Measurements from ENCODE around the gene TMEM45A.
"Not testable (repeated sequence)": the region's sequence is repeated elsewhere in the genome, so short reads cannot be mapped to it uniquely, and the experiment has no call there.

Gene TMEM45A

DNA sequence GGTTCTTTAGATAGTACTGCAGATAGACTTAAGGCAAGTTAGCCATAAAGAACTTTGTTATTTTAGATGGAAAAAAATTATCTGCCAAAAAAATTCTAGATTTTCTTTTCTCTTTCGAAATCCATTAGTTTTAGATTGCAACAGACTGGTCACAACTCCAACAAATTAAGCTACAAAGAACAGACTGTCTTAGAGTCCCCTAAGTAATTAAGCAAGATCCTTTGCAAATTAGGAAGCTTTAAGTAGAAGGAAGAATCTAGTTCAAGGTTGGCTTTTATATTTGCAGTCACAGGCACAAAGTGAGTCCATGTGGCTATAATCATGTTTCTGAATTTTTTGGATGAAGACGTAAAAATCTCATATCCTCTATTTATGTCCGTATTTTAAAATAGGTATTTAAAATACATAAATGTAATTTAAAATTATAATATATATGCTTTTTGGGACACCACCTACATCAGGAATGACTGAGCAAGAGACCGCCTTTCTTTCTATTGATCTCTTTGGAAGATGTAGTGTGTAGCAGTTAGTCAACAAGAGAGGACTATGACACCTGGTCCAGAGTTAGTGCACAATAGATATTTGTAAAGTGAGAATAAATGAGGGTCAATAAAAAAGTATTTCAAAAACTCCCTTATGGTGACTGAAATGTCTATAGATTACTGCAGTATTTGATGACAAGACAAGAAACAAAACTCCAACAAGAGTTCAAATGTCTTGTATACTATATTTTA, 34.4 kb downstream of the TMEM45A start:
- H3K36me3 Mint-ChIP-seq (ENCODE audit: insufficient read depth): no peaks in the 10 kb centered on the region
- no peaks in the 10 kb centered on the region for H3K9me3 Mint-ChIP-seq
- no peak overlapping the region for H3K4me3 Mint-ChIP-seq
- no peaks in the 10 kb centered on the region for H3K4me1 Mint-ChIP-seq (ENCODE audit: low read depth in 2 of 2)
- DNase-seq: no peak
- H3K27ac Mint-ChIP-seq: no peak overlapping the region
- no peak for ATAC-seq (replicated peaks)
- H3K27me3 Mint-ChIP-seq: peaks cover 17 to 27% of the 10 kb centered on the region in 2 donors

DNA sequence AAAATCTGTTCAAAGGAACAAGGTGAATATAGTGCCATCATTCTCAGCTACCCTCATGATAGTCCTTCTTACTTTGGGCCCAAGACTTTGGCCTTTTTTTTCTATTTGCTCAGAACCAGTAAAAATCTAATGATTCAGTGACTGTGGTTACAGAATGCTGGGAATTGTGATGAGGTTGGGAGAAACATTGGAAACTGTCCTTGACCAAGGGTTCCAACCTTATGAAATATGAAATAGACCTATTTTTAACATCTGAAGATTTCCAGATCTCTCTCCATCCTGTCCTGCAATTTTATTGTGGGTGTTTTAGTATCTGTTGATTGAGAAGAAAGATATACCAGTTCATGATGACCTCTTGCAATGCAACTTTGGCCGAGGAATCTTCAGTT, 34.9 kb downstream of the TMEM45A start:
- H3K36me3 Mint-ChIP-seq (ENCODE audit: insufficient read depth): no peaks in the 10 kb centered on the region
- peaks cover 17 to 27% of the 10 kb centered on the region in 2 donors for H3K27me3 Mint-ChIP-seq
- DNase-seq (no peak), ATAC-seq (replicated peaks) (no peak)
- H3K27ac Mint-ChIP-seq: no peak overlapping the region
- no peaks in the 10 kb centered on the region for H3K4me1 Mint-ChIP-seq (ENCODE audit: low read depth in 2 of 2)
- H3K4me3 Mint-ChIP-seq: no peak overlapping the region
- no peaks in the 10 kb centered on the region for H3K9me3 Mint-ChIP-seq

DNA sequence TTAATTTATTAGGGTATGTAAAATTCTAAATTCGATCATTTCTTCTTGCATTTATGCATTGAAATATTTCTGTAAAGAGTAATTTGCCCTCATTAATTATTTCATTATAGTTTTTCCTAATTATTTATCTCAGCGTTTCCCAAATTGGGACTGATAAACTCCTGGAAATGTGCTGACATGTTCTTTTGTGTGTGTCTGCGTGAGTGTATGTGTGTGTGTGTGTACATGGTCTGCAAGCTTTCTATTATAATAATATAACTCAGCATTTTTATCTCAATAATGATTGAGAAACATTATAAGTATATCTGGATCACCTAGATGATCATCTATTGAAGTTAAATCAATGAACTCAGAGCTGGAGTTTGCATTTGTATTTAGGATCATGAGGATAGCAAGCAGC, 38.7 kb downstream of the TMEM45A start:
- H3K4me3 Mint-ChIP-seq: no peak overlapping the region
- H3K36me3 Mint-ChIP-seq (ENCODE audit: insufficient read depth): no peaks in the 10 kb centered on the region
- ATAC-seq (replicated peaks) (no peak), DNase-seq (no peak)
- no peaks in the 10 kb centered on the region for H3K9me3 Mint-ChIP-seq
- no peak overlapping the region for H3K27ac Mint-ChIP-seq
- H3K4me1 Mint-ChIP-seq (ENCODE audit: low read depth in 2 of 2): no peaks in the 10 kb centered on the region
- H3K27me3 Mint-ChIP-seq: peaks cover 9 to 10% of the 10 kb centered on the region in 2 donors

DNA sequence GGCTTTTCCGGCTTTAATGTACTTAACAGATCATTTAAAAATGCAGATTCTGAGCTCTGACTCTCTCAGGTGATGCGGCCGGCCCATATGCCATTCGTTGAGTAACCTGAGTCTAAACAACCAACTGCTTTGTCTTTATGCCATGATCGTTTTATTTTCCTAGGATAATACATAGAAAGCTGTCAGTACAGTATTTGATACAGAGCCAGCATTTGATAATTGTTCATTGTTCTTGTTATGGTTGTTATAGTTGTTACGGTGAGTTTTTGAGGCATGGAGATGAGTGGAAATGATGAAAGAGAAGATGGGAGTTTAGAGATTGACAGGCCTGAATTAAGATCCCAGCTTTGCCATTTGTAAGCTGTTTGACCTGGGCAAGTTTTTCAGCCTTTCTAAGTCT, 40.0 kb downstream of the TMEM45A start:
- DNase-seq: no peak
- Mint-ChIP-seq H3K4me1 (ENCODE audit: low read depth in 2 of 2) (no peaks in the 10 kb centered on the region), H3K4me3 (no peak overlapping the region), H3K27me3 (peaks cover 4 to 11% of the 10 kb centered on the region in 2 donors), H3K36me3 (ENCODE audit: insufficient read depth) (no peaks in the 10 kb centered on the region), H3K27ac (no peak overlapping the region), H3K9me3 (no peaks in the 10 kb centered on the region)
- no peak for ATAC-seq (replicated peaks)

DNA sequence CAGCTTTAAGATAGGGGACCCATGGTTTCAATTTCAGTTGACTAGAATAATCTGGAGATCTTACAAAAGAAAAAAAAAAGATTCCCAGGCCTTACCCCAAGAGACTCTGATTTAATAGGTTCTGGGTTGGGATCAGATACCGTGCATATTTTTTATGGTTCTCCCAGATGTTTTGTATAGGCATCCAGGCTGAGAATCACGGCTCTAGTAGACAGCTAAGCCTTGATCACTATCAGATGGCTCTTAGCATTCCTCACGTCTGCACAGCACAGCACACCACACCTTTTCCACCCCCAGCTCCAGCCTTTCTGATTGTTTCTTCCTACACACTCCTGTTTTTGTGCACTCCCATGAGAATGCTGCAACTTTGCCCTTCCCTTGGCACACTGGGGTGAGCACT, 40.8 kb downstream of the TMEM45A start:
- Mint-ChIP-seq H3K36me3 (ENCODE audit: insufficient read depth) (no peaks in the 10 kb centered on the region), H3K9me3 (no peaks in the 10 kb centered on the region), H3K4me1 (ENCODE audit: low read depth in 2 of 2) (no peaks in the 10 kb centered on the region), H3K4me3 (no peak overlapping the region), H3K27ac (no peak overlapping the region), H3K27me3 (peaks cover 4 to 12% of the 10 kb centered on the region in 2 donors)
- DNase-seq (no peak), ATAC-seq (replicated peaks) (no peak)

DNA sequence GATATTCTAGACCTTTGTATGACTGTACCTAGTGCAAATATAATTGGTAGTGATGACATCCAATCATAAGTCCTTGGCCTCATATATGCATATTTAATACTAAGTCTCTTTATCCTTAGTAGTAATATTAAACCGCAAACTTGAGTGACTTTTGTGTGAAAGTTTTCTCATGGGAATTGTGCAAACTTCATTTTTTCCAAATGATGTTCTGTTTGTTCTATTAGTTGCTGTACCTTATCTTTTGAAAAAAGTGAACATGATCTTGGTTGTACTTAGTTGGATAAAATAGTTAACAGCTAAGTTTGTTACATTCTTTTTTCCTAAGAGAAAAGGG, 43.2 kb downstream of the TMEM45A start:
- Mint-ChIP-seq H3K9me3 (no peaks in the 10 kb centered on the region), H3K27ac (no peak overlapping the region), H3K36me3 (ENCODE audit: insufficient read depth) (no peaks in the 10 kb centered on the region), H3K27me3 (peaks cover 4 to 10% of the 10 kb centered on the region in 2 donors), H3K4me3 (no peak overlapping the region), H3K4me1 (ENCODE audit: low read depth in 2 of 2) (no peaks in the 10 kb centered on the region)
- ATAC-seq (replicated peaks): no peak
- no peak for DNase-seq

DNA sequence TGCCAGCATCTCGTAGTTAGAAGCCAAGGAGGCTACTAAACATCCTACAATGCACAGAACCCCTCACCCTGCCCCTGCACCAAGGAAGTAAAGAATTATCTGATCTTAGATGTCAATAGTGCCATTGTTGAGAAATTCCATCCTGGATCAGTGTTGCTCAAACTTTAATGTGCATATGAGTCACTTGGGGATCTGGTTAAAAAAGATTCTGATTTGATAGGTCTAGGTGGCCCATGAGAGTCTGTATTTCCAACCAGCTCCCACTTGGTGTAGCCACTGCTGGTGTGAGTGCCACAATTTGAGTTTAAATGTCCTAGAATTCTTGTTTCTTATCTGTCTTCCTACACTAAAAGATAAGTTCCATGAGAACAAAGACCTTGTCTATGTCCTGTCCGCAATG, 43.7 kb downstream of the TMEM45A start:
- no peak overlapping the region for H3K4me3 Mint-ChIP-seq
- no peaks in the 10 kb centered on the region for H3K4me1 Mint-ChIP-seq (ENCODE audit: low read depth in 2 of 2)
- no peaks in the 10 kb centered on the region for H3K36me3 Mint-ChIP-seq (ENCODE audit: insufficient read depth)
- H3K27ac Mint-ChIP-seq: no peak overlapping the region
- H3K9me3 Mint-ChIP-seq: no peaks in the 10 kb centered on the region
- DNase-seq (no peak), ATAC-seq (replicated peaks) (no peak)
- H3K27me3 Mint-ChIP-seq: peaks cover 4 to 10% of the 10 kb centered on the region in 2 donors

DNA sequence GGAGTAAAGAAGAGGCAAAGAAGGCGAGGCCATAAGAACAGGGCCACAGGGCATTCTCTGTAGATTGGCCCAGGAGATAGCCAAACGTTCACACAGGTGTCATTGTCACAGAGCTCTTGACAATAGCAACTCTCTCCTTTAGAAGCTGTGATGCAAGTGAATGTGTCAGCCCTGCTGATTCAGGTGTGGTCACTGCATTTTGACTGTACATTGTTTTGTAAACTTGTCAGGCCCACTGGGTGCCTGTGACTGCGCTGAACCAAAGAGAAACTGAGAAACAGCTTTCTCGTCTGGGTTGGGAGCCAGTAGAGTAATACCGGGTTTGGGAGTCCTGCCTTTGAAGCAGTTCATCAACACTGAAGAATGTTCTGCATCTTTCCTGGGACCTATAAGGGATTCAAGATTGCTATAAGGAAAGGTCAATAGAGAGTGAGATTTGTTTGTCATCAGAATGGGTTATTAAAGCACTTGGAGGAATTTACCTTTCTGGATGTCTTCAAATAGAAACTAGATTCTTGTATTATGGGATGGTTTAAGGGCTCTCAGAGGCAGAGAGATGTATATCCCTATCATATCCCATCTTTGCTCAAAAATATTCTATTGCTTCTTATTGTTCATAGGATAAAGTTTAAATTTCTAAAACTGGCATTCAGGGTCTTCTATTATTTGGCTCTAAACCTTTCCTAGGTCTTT, 45.4 kb downstream of the TMEM45A start:
- Mint-ChIP-seq H3K4me1 (ENCODE audit: low read depth in 2 of 2) (no peaks in the 10 kb centered on the region), H3K27me3 (peaks cover 0 to 19% of the 10 kb centered on the region in 2 donors), H3K9me3 (no peaks in the 10 kb centered on the region), H3K36me3 (ENCODE audit: insufficient read depth) (no peaks in the 10 kb centered on the region), H3K27ac (no peak overlapping the region), H3K4me3 (no peak overlapping the region)
- DNase-seq: no peak
- no peak for ATAC-seq (replicated peaks)

DNA sequence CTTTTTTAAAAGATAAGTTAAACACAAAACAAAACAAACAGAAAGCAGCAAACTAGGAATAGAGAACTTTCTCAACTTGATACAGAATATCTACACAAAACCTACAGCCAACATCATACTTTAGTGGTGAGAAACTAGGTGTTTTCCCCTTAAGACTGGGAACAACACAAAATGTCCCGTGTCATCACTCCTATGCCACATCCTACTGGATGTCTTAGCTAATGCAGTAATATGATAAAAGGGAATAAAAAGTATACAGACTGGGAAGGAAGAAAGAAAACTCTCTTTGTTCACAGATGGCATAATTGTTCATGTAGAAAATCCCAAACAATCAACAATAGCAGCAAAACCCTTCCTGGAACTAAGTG, 45.9 kb downstream of the TMEM45A start:
- H3K27ac Mint-ChIP-seq: no peak overlapping the region
- H3K4me3 Mint-ChIP-seq: no peak overlapping the region
- no peak for ATAC-seq (replicated peaks)
- no peaks in the 10 kb centered on the region for H3K36me3 Mint-ChIP-seq (ENCODE audit: insufficient read depth)
- no peak for DNase-seq
- H3K27me3 Mint-ChIP-seq: peaks cover 0 to 19% of the 10 kb centered on the region in 2 donors
- H3K9me3 Mint-ChIP-seq: no peaks in the 10 kb centered on the region
- H3K4me1 Mint-ChIP-seq (ENCODE audit: low read depth in 2 of 2): no peaks in the 10 kb centered on the region

DNA sequence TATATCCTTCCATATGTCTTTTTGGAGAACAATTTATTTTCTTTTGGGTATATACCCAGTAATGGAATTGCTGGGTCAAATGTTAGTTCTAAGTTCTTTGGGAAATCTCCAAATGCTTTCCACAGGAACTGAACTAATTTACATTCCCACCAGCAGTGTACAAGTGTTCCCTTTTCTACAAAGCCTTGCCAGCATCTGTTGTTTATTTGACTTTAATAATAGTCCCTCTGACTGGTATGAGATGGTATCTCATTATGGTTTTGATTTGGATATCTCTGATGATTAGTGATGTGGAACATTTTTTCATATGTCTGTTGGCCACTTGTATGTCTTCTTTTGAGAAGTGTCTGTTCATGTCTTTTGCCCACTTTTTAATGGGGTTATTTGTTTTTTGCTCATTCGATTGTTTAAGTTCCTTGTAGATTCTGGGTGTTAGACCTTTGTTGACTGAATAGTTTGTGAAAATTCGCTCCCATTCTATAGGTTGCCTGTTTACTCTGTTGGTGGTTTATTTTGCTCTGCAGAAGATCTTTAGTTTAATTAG, 48.4 kb downstream of the TMEM45A start:
- Mint-ChIP-seq H3K4me1 (ENCODE audit: low read depth in 2 of 2) (no peaks in the 10 kb centered on the region), H3K27ac (no peak overlapping the region), H3K4me3 (no peak overlapping the region), H3K9me3 (no peaks in the 10 kb centered on the region), H3K36me3 (ENCODE audit: insufficient read depth) (no peaks in the 10 kb centered on the region), H3K27me3 (peaks cover 9 to 28% of the 10 kb centered on the region in 2 donors)
- no peak for DNase-seq
- ATAC-seq (replicated peaks): no peak

DNA sequence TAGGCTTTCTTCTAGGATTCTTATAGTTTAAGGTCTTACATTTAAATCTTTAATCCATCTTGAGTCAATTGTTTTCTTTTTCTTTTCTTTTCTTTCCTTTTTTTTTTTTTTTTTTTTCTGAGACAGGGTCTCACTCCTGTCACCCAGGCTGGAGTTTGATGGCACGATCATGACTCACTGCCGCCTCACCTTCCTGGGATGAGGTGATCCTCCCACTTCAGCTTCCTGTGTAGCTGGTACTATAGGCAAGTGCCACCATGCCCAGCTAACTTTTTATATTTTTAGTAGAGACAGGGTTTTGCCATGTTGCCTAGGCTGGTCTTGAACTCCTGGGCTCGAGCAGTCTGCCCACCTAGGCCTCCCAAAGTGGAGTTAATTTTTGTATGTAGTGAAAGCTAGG, 49.0 kb downstream of the TMEM45A start:
- H3K27ac Mint-ChIP-seq; H3K9me3 Mint-ChIP-seq; ATAC-seq (replicated peaks); H3K4me3 Mint-ChIP-seq; DNase-seq; H3K4me1 Mint-ChIP-seq (ENCODE audit: low read depth in 2 of 2); H3K36me3 Mint-ChIP-seq (ENCODE audit: insufficient read depth): not testable (repeated sequence)
- H3K27me3 Mint-ChIP-seq: peaks cover 15 to 34% of the 10 kb centered on the region in 2 donors

DNA sequence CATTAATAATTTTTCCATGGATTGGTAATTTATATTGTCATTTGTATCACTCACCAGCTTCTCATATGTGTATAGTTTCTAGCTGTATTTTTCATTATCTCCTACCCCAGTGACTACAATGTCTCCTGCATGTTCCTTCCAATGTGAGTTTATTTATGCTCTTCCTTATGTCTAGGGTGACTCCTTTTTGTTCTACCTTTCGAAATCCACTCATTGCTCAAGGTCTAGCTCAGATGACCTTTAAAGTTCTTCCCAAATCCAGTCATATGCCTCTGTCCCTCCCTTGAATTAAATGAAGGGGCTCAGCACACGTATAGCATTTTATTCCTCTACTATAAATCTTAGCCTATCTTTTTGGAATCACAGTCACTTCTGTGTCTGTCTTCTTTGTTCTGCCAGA, 53.0 kb downstream of the TMEM45A start:
- no peak overlapping the region for H3K27ac Mint-ChIP-seq
- ATAC-seq (replicated peaks) (no peak), DNase-seq (no peak)
- no peaks in the 10 kb centered on the region for H3K9me3 Mint-ChIP-seq
- H3K27me3 Mint-ChIP-seq: peaks cover 30 to 43% of the 10 kb centered on the region in 2 donors
- H3K4me1 Mint-ChIP-seq (ENCODE audit: low read depth in 2 of 2): no peaks in the 10 kb centered on the region
- no peak overlapping the region for H3K4me3 Mint-ChIP-seq
- no peaks in the 10 kb centered on the region for H3K36me3 Mint-ChIP-seq (ENCODE audit: insufficient read depth)

DNA sequence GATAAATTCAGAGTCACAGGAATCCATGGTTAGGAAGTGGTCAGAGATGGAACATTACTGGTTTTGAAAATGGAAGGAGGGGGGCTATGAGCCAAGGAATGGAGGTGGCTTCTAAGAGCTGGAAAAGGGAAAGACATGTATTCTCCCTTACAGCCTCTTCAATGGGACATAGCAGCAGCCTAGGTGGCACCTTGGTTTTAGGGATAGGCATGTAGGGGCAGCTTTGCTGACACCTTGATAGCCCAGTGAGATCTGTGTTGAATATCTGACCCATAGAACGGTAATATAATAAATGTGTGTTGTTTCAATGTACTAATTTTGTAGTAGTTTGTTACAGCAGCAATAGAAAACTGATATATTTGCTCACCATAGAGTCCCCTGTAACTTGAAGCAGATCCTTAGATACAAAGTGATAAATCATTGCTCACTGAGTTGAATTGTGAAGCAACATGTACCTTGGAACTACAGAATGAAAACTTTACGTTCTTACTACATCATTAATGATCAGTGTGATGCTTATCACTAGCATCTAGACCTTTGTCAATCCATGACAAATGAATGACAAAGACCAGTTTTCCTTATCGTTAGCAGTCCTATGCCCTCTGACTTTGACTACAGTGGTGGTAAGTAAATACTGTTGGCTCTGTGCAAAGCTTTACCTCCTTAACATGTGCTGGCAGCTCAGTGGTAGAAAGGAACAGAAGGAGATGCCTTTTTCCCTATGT, 53.8 kb downstream of the TMEM45A start:
- Mint-ChIP-seq H3K4me3 (no peak overlapping the region), H3K27ac (no peak overlapping the region), H3K9me3 (no peaks in the 10 kb centered on the region), H3K36me3 (ENCODE audit: insufficient read depth) (no peaks in the 10 kb centered on the region), H3K4me1 (ENCODE audit: low read depth in 2 of 2) (no peaks in the 10 kb centered on the region), H3K27me3 (peaks cover 34 to 50% of the 10 kb centered on the region in 2 donors)
- no peak for DNase-seq
- no peak for ATAC-seq (replicated peaks)

DNA sequence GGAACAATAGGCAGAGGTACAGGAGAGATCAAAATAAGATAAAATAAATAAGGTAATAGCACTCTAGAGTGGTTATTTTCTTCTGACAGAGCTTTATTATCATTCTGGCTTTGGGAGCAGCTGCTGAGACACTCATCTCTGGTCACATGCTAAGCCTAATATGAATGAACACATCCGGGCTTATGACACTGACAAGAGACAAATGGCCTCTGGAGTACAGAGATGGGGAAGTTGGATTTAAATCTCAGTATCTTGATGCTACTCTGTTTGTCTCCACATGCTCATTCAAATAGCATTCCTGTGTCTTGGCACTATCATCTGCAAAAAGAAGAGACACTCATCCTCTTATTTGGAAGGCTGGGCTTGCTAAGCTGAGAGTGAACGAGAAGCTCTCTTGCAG, 55.6 kb downstream of the TMEM45A start:
- Mint-ChIP-seq H3K4me3 (no peak overlapping the region), H3K4me1 (ENCODE audit: low read depth in 2 of 2) (no peaks in the 10 kb centered on the region), H3K27ac (no peak overlapping the region), H3K27me3 (peaks cover 34 to 41% of the 10 kb centered on the region in 2 donors), H3K9me3 (no peaks in the 10 kb centered on the region), H3K36me3 (ENCODE audit: insufficient read depth) (no peaks in the 10 kb centered on the region)
- ATAC-seq (replicated peaks) (no peak), DNase-seq (no peak)

Data from effector memory CD8-positive, alpha-beta T cell (primary cell).